IMR-90 (cell line): ENCODE measurements around the gene FCN1. TPM values are rescaled to one million over a fixed set of nuclear protein-coding genes. Genes with fewer than 3 reads are reported as not detected.

ENCODE experiments used
- ATAC-seq: fragments of 200-7000 bp; cut with Tn5 transposase; 2 replicates; pipeline ENCODE4 v1.9.1; 2020; ENCODE audit warnings: low read depth, mild to moderate bottlenecking, moderate library complexity
- BruUV-seq: library from RNA; stranded (reverse); fragments of 400-500 nt; replicated peaks from 2 replicates; lab custom pipeline; 2021; lab: Mats Ljungman, UMichigan
- CTCF ChIA-PET: fragments of 300-600 bp; formaldehyde crosslinking; extraction: SDS; loops from one replicate; lab custom pipeline; 2021; ENCODE audit warnings: antibody characterized with exemption; lab: Yijun Ruan, JAX
- POLR2A ChIA-PET: fragments of 300-600 bp; sonication (Branson Sonifier 250); formaldehyde crosslinking; loops from one replicate; lab custom pipeline; 2022; ENCODE audit warnings: antibody characterized with exemption; ENCODE audit not compliant: unreplicated experiment; lab: Charles Lee
- DNase-seq: peaks from one replicate; pipeline ENCODE4 v3.0.0; 2013
- H2AFZ ChIP-seq: replicated peaks from 2 replicates; pipeline ENCODE3; 2013; ENCODE audit warnings: low read length, mild to moderate bottlenecking; ENCODE audit not compliant: poor library complexity
- H2AK5ac ChIP-seq: 2 replicates; pipeline ENCODE4 v1.6.1; 2013; ENCODE audit warnings: low read depth, low read length, inconsistent platforms
- H2AK9ac ChIP-seq: replicated peaks from 2 replicates; pipeline ENCODE3; 2013; ENCODE audit warnings: mild to moderate bottlenecking, low read depth, low read length, moderate library complexity; ENCODE audit not compliant: poor library complexity
- H2BK120ac ChIP-seq: 2 replicates; pipeline ENCODE4 v1.6.1; 2013; ENCODE audit warnings: low read depth, low read length, inconsistent platforms
- H2BK15ac ChIP-seq: 3 replicates; pipeline ENCODE4 v1.6.1; 2013; ENCODE audit warnings: low read depth, low read length, inconsistent platforms
- H2BK20ac ChIP-seq: 2 replicates; pipeline ENCODE4 v1.6.1; 2013; ENCODE audit warnings: low read depth, mild to moderate bottlenecking, inconsistent platforms, low read length, moderate library complexity
- H2BK5ac ChIP-seq: 2 replicates; pipeline ENCODE4 v1.6.1; 2013; ENCODE audit warnings: mild to moderate bottlenecking, low read depth, low read length, inconsistent platforms; ENCODE audit not compliant: poor library complexity, severe bottlenecking
- H3K14ac ChIP-seq: replicated peaks from 2 replicates; pipeline ENCODE4 v1.6.1; 2013; ENCODE audit warnings: low read depth, low read length, inconsistent platforms
- H3K18ac ChIP-seq: 2 replicates; pipeline ENCODE4 v1.6.1; 2013; ENCODE audit warnings: low read depth, low read length, control low read depth
- H3K23ac ChIP-seq: 2 replicates; pipeline ENCODE4 v1.6.1; 2013; ENCODE audit warnings: low read depth, low read length, inconsistent platforms
- H3K27ac ChIP-seq: 2 replicates; pipeline ENCODE4 v1.5.1; 2013; ENCODE audit warnings: mild to moderate bottlenecking, control low read depth, low read length; ENCODE audit not compliant: insufficient read depth
- H3K27me3 ChIP-seq: 2 replicates; pipeline ENCODE4 v1.6.1; 2013; ENCODE audit warnings: low read length; ENCODE audit not compliant: control insufficient read depth, insufficient read depth
- H3K36me3 ChIP-seq: 2 replicates; pipeline ENCODE4 v1.6.1; 2013; ENCODE audit warnings: low read length, mixed read lengths; ENCODE audit not compliant: control insufficient read depth, insufficient read depth
- H3K4ac ChIP-seq: 2 replicates; pipeline ENCODE4 v1.6.1; 2013; ENCODE audit warnings: low read depth, low read length, inconsistent platforms
- H3K4me1 ChIP-seq: 2 replicates; pipeline ENCODE4 v1.6.1; 2013; ENCODE audit warnings: low read length, mixed read lengths; ENCODE audit not compliant: control insufficient read depth, insufficient read depth
- H3K4me2 ChIP-seq: 2 replicates; pipeline ENCODE4 v1.6.1; 2013; ENCODE audit warnings: low read depth, mild to moderate bottlenecking, control low read depth, low read length, moderate library complexity
- H3K4me3 ChIP-seq: 2 replicates; pipeline ENCODE4 v1.5.1; 2013; ENCODE audit warnings: low read depth, mild to moderate bottlenecking, control low read depth, low read length, moderate library complexity; ENCODE audit not compliant: insufficient read depth
- H3K56ac ChIP-seq: 2 replicates; pipeline ENCODE4 v1.6.1; 2013; ENCODE audit warnings: low read length, inconsistent platforms; ENCODE audit not compliant: insufficient read depth; ENCODE audit errors: extremely low read depth
- H3K79me1 ChIP-seq, 2 experiments: 2 replicates each; pipeline ENCODE4 v1.6.1; 2013; ENCODE audit warnings: low read length in 2 of 2, inconsistent platforms in 1 of 2, low read depth in 1 of 2
- H3K9ac ChIP-seq: 2 replicates; pipeline ENCODE4 v1.6.1; 2013; ENCODE audit warnings: low read depth, low read length, control low read depth
- H3K9me1 ChIP-seq: 2 replicates; pipeline ENCODE4 v1.6.1; 2013; ENCODE audit warnings: low read length, inconsistent platforms; ENCODE audit not compliant: insufficient read depth
- H3K9me3 ChIP-seq: 2 replicates; pipeline ENCODE4 v1.6.1; 2013; ENCODE audit warnings: low read length; ENCODE audit not compliant: control insufficient read depth, insufficient read depth
- H4K20me1 ChIP-seq: 2 replicates; pipeline ENCODE4 v1.6.1; 2013; ENCODE audit warnings: low read length, inconsistent platforms; ENCODE audit not compliant: insufficient read depth
- H4K5ac ChIP-seq: 2 replicates; pipeline ENCODE4 v1.6.1; 2013; ENCODE audit warnings: mild to moderate bottlenecking, low read depth, low read length, control low read depth
- H4K8ac ChIP-seq, 2 experiments: 2 replicates each; pipeline ENCODE4 v1.6.1; 2013; ENCODE audit warnings: low read depth in 2 of 2, low read length in 2 of 2, control low read depth in 1 of 2, inconsistent platforms in 1 of 2
- H4K91ac ChIP-seq: 2 replicates; pipeline ENCODE4 v1.6.1; 2013; ENCODE audit warnings: low read depth, low read length, inconsistent platforms; ENCODE audit not compliant: insufficient read depth
- BHLHE40 ChIP-seq: fragments of 150-350 bp; IDR thresholded peaks from 2 replicates; pipeline ENCODE4 v1.6.1; 2016; ENCODE audit warnings: mild to moderate bottlenecking, low read depth, low read length
- CEBPB ChIP-seq: IDR thresholded peaks from 2 replicates; pipeline ENCODE4 v1.6.1; 2012; ENCODE audit warnings: low read depth, low read length, improper control_type of control experiment
- CHD1 ChIP-seq: IDR thresholded peaks from 2 replicates; pipeline ENCODE4 v1.6.1; 2012; ENCODE audit warnings: low read depth, low read length, improper control_type of control experiment
- MAFK ChIP-seq: IDR thresholded peaks from 2 replicates; pipeline ENCODE4 v1.6.1; 2012; ENCODE audit warnings: low read depth, low read length, improper control_type of control experiment
- MAZ ChIP-seq: IDR thresholded peaks from 2 replicates; pipeline ENCODE4 v1.6.1; 2012; ENCODE audit warnings: low read depth, mild to moderate bottlenecking, low read length, improper control_type of control experiment, moderate library complexity, borderline replicate concordance
- MXI1 ChIP-seq: IDR thresholded peaks from 2 replicates; pipeline ENCODE4 v1.6.1; 2012; ENCODE audit warnings: low read depth, mild to moderate bottlenecking, low read length, moderate library complexity, borderline replicate concordance
- POLR2A ChIP-seq: IDR thresholded peaks from 2 replicates; pipeline ENCODE4 v1.6.1; 2012; ENCODE audit warnings: mild to moderate bottlenecking, low read depth, low read length
- RAD21 ChIP-seq: IDR thresholded peaks from 2 replicates; pipeline ENCODE4 v1.6.1; 2012; ENCODE audit warnings: low read length, improper control_type of control experiment
- RCOR1 ChIP-seq: IDR thresholded peaks from 2 replicates; pipeline ENCODE4 v1.6.1; 2012; ENCODE audit warnings: mild to moderate bottlenecking, low read length, improper control_type of control experiment; ENCODE audit not compliant: insufficient replicate concordance
- RFX5 ChIP-seq: IDR thresholded peaks from 2 replicates; pipeline ENCODE4 v1.8.0; 2012; ENCODE audit warnings: low read depth, mild to moderate bottlenecking, low read length, moderate library complexity
- WGBS, 2 experiments: methylation state at CpG; one replicate each; pipeline versions ENCODE4 v1.1.5 to v1.1.7; 2013; ENCODE audit warnings: missing lambda C conversion rate in 2 of 2; ENCODE audit not compliant: insufficient read length in 1 of 2; ENCODE audit errors: extremely low coverage in 2 of 2; 5-methylcytosine and 5-hydroxymethylcytosine counted together
- dilution Hi-C: fragments of 300-500 bp; cut with HindIII; formaldehyde crosslinking; loops from one replicate; pipeline ENCODE4 v1.14.3; 2018; ENCODE audit warnings: low sequenced_read_pairs; ENCODE audit not compliant: unreplicated experiment
- in situ Hi-C: fragments of 300-500 bp; cut with MboI; formaldehyde crosslinking; loops from 3 replicates; pipeline ENCODE4 v1.14.3; 2019; ENCODE audit warnings: low sequenced_read_pairs, inconsistent platforms, mixed read lengths
- intact Hi-C: fragments of 100-400 bp; cut with micrococcal nuclease; formaldehyde crosslinking; loops from 2 replicates; pipeline ENCODE4 v1.10.0; 2022
- polyA plus RNA-seq, 3 experiments: library from polyadenylated mRNA; depleted of rRNA; stranded (reverse); fragments of >200 nt; gene quantifications; 2 replicates each; pipeline ENCODE4 v1.2.3, GENCODE V29; 2012; ENCODE audit warnings: low replicate concordance in 1 of 3
- total RNA-seq: library from RNA; depleted of rRNA; stranded (reverse); fragments of >200 nt; gene quantifications from 2 replicates; pipeline ENCODE4 v1.2.3, GENCODE V29; 2012
- TF ChIP-seq, protein P1 (sequence below): conservative IDR thresholded peaks from 2 replicates; pipeline ENCODE4 v1.5.1; 2012; ENCODE audit warnings: mild to moderate bottlenecking, low read depth, low read length, improper control_type of control experiment
- TF ChIP-seq, protein P2 (sequence below): fragments of 150-350 bp; IDR thresholded peaks from 2 replicates; pipeline ENCODE4 v1.6.1; 2017; ENCODE audit warnings: mild to moderate bottlenecking, antibody characterized with exemption, low read length, low read depth
- TF ChIP-seq, protein P3 (sequence below): fragments of 150-350 bp; IDR thresholded peaks from 2 replicates; pipeline ENCODE4 v1.6.1; 2016; ENCODE audit warnings: low read depth, mild to moderate bottlenecking, low read length, moderate library complexity, borderline replicate concordance

The FCN1 gene
- total and polyA plus RNA-seq, 2 of the 4 experiments (the other 2 are of a cell fraction), result not detected

DNA sequence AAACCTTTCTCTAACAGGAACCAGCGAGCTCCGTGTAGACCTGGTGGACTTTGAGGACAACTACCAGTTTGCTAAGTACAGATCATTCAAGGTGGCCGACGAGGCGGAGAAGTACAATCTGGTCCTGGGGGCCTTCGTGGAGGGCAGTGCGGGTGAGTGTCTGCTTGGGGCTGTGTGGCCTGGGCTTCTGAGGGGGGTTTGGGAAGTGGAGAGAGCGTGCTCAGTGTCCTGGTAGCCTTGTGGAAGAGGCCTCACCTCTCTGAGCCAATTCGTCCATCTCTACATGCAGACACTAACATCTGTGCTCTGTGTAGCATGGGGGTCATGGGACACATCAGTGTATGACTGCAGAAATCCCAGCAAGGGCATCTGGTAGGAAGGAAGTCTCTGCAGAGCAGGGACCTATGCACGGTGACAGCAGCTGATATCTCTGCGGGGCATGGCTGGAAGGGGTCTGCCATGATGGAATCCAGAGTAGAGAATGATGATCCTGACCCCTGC is 31.2 kb downstream of the FCN1 start:
- TF ChIP-seq MAFK (no peak), MAZ (no peak), CHD1 (no peak), CEBPB (no peak), RAD21 (no peak), RCOR1 (no peak), BHLHE40 (no peak), POLR2A (no peak), MXI1 (no peak), RFX5 (no peak)
- TF ChIP-seq, protein P1, sequence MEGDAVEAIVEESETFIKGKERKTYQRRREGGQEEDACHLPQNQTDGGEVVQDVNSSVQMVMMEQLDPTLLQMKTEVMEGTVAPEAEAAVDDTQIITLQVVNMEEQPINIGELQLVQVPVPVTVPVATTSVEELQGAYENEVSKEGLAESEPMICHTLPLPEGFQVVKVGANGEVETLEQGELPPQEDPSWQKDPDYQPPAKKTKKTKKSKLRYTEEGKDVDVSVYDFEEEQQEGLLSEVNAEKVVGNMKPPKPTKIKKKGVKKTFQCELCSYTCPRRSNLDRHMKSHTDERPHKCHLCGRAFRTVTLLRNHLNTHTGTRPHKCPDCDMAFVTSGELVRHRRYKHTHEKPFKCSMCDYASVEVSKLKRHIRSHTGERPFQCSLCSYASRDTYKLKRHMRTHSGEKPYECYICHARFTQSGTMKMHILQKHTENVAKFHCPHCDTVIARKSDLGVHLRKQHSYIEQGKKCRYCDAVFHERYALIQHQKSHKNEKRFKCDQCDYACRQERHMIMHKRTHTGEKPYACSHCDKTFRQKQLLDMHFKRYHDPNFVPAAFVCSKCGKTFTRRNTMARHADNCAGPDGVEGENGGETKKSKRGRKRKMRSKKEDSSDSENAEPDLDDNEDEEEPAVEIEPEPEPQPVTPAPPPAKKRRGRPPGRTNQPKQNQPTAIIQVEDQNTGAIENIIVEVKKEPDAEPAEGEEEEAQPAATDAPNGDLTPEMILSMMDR, result no peak
- TF ChIP-seq, protein P2, sequence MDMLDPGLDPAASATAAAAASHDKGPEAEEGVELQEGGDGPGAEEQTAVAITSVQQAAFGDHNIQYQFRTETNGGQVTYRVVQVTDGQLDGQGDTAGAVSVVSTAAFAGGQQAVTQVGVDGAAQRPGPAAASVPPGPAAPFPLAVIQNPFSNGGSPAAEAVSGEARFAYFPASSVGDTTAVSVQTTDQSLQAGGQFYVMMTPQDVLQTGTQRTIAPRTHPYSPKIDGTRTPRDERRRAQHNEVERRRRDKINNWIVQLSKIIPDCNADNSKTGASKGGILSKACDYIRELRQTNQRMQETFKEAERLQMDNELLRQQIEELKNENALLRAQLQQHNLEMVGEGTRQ, result no peak
- TF ChIP-seq, protein P3, sequence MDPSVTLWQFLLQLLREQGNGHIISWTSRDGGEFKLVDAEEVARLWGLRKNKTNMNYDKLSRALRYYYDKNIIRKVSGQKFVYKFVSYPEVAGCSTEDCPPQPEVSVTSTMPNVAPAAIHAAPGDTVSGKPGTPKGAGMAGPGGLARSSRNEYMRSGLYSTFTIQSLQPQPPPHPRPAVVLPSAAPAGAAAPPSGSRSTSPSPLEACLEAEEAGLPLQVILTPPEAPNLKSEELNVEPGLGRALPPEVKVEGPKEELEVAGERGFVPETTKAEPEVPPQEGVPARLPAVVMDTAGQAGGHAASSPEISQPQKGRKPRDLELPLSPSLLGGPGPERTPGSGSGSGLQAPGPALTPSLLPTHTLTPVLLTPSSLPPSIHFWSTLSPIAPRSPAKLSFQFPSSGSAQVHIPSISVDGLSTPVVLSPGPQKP, result no peak
- H3K36me3 ChIP-seq, result no peaks in the 10 kb centered on the region
- no peaks in the 10 kb centered on the region for H3K4me1 ChIP-seq
- dilution Hi-C loops (no loop called here), in situ Hi-C loops (no loop called here), intact Hi-C loops (no loop called here)
- no peak overlapping the region for H3K14ac ChIP-seq
- no peaks in the 10 kb centered on the region for H3K9me3 ChIP-seq
- H4K20me1 ChIP-seq, result no peaks in the 10 kb centered on the region
- H3K4me2 ChIP-seq, result no peak overlapping the region
- H2AK9ac ChIP-seq, result no peak overlapping the region
- H3K9ac ChIP-seq, result no peak overlapping the region
- H3K79me1 ChIP-seq, result no peaks in the 10 kb centered on the region
- no peak for ATAC-seq
- no TSS peak for BruUV-seq
- no peak overlapping the region for H2BK15ac ChIP-seq
- DNase-seq, result no peak
- H2BK120ac ChIP-seq, result no peak overlapping the region
- no peak overlapping the region for H4K8ac ChIP-seq
- H3K4ac ChIP-seq, result no peak overlapping the region
- H2BK20ac ChIP-seq, result no peak overlapping the region
- POLR2A ChIA-PET, result interaction anchor here (0.6 kb wide), 1 partner anchor 14 kb away, joined by 3 read pairs; no protein-coding TSS in a partner anchor
- H3K18ac ChIP-seq, result no peak overlapping the region
- H3K56ac ChIP-seq, result no peak overlapping the region
- no peak overlapping the region for H2AFZ ChIP-seq
- no peak overlapping the region for H4K91ac ChIP-seq
- H4K5ac ChIP-seq, result no peak overlapping the region
- H3K9me1 ChIP-seq, result no peaks in the 10 kb centered on the region
- CTCF ChIA-PET, result no interaction called here
- 86% methylated on average over 5 of the region's 11 CpGs; no CpG with 5 or more reads in 1 of the 2 experiments for WGBS, 2 experiments
- H2AK5ac ChIP-seq, result no peak overlapping the region
- H3K27me3 ChIP-seq, result peaks cover 42% of the 10 kb centered on the region
- no peak overlapping the region for H3K27ac ChIP-seq
- no peak overlapping the region for H2BK5ac ChIP-seq
- no peak overlapping the region for H3K23ac ChIP-seq
- no peak overlapping the region for H3K4me3 ChIP-seq
